NCI-H187 (cell line): ENCODE results near the gene ZNRF3.

Source experiments
- DNase-seq, 2 experiments: peaks; one replicate each; lab custom pipeline; 2025; lab: John Stamatoyannopoulos, UW

ZNRF3 gene

DNA sequence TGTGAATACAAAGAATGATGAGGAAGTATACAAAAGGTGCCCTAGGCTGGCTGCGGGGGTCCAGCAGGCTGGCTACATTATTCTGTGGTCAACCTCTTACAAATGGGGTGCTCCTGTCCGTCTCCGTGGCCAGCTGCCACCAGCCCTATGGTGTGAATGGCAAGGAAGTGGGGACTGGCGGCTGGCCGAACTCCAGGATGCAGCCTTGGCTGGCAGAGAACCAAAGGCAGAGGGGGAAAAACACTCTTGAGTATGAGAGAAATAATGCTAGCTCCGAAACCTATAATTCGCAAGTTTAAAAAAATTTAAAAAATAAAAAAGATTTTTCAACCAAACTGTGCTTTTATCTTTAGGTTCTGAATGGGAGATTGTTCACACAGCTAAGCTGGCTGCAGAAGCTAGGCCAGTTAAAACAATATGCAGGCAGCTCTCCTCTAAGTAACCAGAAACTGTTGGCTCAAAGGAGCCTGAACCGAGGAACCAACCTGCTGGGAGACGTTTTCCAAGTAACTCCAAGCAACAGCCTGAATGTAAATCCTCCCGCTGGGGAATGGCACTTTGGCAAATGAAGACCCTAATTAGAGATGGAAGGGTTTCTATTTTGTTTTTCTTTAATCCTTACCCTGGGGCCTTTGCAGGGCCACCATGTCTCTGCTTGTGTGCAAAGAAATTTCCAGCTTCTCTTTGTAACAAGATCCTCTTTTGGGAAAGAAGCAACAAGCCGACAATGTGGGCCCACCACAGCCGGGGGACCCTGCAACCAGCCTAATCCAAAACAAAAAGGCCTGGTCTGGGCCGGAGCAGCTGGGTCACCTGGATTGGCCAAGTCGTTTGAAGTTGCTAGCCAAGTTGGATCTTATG lies 128.1 kb downstream of the ZNRF3 start:
- no peak for DNase-seq

DNA sequence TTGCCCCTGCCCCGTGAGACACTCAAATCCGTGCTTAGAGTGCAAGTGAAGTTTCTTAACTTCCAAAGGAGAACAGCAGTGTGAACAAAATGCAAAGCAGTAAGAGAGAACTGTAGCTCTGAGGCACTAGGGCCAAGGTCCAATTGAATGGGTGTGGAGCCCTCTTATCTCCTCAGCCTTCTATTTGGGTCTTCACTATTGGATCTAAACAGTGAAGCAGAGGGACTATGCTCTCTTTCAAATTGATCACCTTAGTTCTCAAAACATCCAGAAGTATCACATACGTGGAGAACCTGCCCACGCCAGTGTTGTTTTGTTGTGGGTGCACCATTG lies 128.7 kb downstream of the ZNRF3 start:
- no peak for DNase-seq

DNA sequence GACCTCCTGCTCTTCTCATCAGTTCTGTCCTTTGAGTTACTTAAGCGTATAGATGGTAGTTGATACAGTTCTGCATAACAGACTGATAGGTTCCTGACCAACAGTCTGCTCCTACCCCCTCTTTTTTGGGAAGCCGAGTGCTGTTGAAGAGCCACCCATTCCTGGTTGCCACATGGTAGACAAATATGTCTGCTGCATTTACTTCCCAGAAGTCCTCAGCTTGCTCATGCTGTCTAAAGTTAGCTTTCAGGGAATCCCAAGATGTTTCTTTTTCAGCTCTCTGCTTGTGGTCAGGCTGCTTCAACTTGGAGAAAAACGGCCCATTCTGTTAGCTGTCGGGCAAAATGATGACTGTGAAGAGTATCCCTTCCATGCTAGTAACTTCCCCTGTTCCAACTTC lies 129.6 kb downstream of the ZNRF3 start:
- no peak for DNase-seq

DNA sequence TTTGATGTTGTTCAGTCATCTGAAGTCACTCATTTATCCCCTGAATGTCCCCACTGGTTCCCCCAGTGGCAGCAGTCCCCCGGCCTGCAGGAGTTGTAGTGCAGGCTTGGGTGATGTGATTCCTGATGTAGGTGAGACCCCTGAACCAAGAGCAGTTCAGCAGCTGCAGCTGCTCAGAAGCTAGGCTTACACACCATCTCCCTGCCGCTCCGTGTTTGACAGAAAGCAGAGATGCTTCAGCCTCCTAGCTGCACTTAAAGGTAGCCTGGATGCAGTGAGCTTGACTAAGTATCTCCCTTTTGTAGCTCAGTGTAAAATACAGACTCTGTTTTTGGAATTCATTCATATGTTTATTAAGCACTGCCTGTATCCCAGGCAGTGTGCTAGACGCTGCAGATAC lies 130.9 kb downstream of the ZNRF3 start:
- no peak for DNase-seq

DNA sequence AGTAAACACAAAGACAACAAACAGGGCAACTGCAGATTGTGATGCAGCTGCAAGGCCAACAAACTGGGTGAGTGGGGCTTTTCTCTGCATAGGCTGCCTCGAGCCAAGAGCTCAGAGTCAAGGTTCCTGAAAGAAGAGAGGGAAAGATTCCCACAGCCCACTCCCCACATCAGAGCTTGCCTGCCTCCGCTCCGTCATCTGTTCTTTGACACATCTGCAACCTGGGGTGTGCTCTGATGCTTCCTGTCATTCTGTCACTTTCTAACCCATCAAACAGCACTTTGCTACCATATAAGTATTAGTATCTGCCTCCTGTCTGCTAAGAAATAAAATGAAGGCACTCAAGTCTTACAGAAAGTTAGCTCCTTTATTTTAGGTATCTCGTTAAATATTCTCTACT lies 131.4 kb downstream of the ZNRF3 start:
- no peak for DNase-seq

DNA sequence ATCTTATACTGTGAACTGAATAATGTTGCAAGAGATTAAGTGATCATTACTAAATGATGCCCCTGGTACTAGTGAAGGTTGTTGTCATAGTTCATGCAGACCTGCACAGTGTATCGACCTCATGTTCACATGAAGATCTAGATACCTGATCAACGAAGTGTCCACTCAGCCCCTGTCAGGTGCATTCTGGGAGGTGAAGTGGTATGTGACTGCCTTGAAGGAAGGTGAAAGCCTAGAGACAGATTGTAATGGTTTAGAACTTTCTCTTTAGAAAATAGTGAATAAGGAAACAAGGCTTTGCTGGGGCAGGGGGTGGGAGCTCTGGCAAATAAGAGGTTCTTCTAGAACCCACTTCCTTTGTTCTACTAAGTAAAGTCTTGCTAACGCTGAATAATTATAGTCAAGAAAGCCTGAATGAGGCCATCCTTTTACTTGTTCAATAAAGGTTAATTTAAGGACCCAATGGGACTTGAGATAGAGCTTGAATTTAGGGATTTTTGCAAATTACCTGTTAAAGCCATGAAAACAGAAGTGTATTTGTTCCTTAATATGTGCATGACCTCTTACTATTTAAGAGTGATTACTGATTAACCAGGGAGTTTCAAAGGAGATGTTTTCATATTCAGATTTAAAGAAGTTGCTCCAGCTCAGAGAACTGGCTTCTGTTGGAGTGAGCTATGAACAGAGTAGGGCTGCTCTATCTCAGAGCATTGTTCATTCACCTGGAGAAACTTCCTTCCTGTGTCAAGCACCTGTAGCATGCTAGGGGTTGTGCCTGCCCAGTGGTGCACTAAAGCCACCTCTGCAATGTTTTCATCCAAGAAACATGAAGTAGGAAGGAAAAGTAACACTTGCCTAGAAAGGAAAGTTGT lies 132.9 kb downstream of the ZNRF3 start:
- no peak for DNase-seq

DNA sequence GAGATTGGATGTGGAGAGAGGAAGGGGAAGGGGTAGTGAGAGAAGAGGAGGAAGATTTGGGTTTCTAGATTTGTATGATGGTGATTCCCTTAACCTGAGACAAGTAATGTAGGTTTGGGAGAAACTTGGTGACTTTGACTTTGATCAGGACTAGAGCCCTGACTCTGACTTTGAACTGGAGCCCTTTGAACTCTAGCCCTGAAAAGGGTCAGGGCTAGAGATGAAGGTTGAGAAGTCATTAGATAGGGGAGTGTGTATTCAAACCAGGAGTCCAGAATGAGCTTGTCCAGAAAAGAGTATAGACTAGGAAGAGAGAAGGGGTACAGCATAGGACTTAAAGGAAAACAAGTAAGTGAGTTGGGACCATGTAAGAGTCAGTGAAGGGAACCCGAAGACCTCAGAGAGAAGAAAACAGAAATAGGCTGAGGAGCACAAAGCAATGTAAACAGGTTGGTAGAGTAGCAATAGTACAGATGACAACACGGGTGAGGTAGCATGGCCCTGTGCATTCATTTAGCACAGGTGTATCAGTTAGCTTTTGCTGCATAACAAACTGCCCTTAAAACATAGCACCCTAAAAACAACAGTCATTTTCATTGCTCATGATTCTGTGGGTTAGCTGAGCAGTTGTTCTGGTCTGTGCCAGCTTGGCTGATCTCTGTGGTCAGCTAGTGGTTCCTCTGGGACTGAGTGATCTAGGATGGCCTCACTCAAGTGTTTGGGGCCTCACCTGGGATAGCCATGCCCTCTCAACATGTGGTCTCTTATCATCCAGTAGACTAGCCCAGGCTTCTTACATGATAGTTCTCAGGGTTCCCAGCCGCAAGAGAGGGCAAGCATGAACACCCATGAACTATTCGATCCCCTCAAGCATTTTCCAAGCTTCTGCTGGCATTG lies 135.2 kb downstream of the ZNRF3 start:
- DNase-seq, result no peak

DNA sequence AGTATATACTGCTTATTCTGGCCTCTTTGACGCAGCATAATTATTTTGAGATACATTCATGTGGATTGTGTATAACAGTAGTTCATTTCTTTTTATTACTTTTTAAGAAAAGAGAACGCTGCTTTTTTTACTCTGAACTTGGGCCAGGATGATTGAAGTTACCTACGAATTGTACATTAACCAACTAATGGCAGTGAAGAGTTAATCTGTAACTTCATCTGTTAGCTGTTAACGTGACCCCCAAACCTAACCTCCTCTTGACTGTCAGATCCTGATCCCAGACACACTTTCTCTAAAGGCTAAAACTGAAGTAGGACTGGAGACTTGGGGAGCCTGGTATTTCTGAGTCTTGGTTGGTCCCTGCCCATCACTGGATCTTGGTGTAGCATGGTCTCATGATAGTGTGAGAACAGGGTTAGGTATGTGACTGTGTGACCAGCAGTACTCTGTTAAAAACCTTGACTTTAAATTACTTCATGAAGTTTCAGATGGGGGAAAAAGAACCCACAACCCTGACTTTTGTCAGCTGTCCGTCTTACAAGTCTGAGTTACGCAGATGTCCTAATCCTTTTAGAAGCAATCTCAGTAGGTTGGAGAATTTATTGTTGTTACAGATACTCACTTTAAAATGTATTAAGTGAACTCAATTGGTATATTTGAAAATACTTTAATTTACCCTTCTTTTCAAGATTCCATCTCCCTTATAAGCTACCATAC lies 138.9 kb downstream of the ZNRF3 start:
- no peak for DNase-seq

DNA sequence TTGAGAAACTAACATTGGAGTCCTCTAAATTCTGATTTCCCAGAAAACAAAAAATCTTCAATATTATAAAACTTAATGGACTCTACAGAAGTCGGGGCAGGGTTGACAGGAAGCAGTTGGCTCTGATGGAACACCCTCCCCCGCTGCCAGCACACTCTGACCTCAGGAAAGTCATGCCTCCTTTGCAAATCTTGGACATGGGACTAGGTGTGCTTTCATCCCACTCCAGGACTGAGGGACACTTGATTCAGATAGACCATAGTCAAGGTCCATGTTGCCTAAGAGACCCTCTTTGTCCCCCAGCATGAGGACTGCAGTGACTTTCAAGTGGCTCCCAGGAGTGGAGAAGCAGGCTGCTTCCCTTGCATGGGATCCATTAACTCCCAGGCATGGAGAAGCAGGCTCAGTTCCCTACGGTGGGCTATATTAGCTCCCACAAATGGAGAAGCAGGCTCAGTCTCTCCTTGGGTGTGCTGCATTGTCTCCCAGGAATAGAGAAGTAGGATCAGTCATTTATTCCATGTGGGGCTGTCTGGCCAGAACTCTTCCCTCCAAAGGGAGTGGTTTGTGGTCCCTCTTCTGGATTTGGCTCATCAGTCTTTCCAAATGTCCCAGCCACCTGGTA lies 139.9 kb downstream of the ZNRF3 start:
- DNase-seq, result no peak

DNA sequence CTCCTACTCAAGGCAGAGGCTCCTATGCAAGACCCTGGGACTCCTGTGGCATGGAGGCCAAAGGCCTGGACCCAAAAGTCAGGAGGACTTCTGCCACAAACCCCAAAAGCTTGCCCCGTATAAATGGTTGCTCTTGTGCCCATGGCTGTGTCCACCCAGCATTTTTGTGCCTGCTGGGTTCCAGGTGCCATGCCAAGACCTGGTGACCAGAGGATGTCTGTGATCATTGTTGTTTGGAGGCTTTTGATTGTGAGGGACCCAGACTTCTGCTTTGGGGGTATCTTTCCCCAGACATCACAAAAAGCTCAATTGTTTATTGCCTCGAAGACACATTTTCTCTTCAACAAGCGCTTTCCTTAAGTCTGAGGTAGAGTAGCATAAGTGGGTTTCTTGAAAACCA lies 143.2 kb downstream of the ZNRF3 start:
- DNase-seq, result no peak

DNA sequence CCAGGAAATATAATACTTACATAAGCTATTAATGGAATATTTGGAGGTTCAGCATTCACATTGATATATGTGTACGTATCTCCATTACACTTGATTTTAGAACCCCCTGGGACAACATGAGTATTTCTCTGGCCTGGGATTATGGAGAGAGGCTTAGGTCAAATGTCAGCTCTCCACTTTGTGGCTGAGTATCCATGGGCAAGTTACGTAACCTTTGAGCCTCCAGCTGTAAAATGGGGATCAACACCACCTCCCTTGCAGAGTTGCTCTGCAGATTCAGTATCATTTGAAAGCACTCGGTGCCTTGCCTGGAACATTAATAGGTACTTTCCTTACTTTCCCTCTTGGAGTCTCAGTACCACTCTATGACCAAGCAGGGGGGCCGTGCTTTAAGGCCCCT lies 145.1 kb downstream of the ZNRF3 start:
- DNase-seq, result no peak

DNA sequence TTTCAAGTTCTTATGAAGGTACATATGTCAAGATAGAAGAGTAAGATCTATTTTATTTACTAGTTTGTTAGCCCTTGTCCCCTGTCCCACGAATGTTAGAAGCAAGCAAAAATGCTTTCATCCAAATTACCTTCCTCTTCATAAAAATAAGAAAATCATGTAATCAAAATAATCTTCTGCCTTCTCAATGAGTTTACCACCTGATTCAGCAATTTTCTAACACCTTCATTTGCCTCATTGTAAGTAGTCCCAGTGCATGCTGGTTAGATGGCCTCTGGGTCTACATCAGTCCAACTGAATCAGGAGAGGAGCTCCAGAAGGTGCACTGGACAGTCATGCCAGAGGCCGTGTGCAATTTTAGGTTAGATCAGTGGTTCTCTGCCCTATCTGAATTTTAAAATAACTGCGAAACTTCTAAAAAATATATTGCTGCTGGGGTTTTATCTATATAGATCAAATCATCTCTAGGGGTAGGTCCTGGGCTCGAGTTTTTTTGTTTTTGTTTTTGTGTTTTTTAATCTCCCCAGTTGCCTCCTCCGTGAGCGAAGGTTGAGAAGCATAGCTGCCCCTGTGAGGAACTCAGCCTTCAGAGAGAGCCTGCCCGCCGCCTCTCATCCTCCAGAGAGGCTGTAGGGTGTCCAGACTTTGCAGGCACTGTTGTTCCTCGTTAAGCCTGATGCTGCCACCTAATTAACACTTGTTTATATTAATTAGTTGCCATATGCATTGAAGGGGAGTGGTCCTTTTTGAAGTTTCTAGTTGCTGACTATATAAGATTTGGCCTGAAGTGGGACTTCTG lies 146.0 kb downstream of the ZNRF3 start:
- DNase-seq, result no peak

DNA sequence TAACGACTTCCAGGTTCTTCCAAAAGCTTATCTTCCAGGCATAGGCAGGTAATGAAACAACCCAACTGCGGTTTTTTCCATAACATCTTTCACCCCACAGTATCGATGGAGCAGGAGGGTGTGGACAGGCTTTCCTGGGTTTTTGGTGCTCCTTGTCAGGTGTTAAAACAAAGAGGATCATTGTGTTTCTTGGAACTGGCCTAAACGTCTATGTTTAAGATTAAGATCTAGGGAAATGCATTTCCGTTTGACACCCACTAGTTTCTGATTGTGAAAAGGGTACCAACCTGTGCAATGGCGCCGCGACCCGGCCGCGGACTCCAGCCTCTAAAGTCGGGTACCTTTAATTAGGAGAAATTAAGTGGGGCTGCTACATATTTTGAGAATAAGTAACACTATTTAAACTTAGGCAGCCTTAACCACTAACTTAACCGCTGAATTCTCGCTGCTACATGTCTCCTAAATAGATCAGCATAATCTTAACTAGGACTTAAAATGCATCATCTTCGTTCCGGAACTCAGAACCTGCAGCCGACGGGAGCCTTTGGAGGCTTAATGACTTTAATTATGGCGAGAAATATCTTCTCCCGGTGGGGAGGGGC lies 146.7 kb downstream of the ZNRF3 start:
- DNase-seq, result no peak

DNA sequence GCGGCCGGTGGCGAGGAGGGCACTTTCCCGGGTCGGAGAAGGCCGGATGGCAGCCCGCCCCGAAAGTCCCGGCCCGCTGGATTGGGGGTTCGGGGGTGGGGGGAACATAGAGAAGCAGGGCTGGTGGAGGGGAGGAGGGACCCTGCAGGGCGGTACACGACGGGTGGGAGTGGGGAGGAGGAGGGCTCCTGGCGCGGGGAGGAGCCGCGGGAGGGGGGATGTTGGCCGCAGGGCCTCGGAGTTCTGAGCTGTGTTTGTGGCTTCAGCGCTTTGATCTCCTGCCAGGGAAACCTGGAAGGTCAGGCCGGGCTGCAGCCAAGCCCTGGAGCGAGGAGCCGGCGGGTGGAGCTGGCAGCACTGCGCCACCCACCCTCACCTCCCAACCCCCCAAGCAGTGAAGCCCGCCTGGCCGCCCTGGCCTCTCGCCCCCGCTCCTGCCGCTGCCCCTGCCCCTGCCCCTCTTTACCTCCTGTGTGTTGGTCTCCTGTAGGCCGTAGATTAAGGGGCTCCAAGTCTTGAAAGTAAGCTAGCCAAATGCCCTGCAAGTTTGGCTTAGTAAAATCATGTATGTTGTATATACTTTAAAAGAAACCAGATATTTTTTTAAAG lies 147.3 kb downstream of the ZNRF3 start:
- no peak for DNase-seq

DNA sequence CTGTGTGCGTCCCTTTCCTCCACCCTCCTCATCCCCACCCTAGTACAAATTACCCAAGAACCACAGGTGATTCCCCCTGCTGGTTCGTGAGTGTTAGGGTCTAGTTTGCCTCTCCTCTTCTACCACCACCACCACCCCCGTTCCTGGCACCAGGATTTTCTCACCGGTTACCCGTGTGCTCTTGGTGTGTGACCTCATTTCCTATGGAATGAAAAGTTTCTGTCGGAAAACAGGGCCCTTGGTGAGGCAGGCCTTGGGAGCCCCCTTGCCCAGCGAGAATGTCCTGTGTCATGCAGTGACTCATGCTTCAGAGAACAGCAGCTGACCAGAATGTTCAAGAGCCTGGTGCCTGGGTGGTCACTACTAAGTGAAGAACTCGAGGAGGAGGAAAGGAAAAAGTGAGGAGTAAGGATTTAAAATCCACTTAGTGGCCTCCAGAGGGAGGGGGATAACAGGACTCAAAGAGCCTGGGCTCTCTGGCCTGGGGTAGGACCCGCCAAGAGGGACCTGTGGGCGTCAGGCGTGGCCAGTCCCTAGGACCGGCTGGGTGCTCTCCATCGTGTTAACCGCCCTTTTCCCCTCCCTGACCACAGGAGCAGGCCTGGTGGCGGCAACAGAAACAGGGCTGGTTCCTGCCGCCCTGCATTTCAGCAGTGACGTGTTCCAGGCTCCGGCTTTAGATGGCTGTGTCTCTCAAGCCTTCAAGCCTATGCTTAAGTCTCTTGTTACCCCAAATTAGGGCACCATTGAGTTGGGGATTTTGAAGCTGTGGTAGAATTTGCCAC lies 148.0 kb downstream of the ZNRF3 start:
- no peak for DNase-seq

DNA sequence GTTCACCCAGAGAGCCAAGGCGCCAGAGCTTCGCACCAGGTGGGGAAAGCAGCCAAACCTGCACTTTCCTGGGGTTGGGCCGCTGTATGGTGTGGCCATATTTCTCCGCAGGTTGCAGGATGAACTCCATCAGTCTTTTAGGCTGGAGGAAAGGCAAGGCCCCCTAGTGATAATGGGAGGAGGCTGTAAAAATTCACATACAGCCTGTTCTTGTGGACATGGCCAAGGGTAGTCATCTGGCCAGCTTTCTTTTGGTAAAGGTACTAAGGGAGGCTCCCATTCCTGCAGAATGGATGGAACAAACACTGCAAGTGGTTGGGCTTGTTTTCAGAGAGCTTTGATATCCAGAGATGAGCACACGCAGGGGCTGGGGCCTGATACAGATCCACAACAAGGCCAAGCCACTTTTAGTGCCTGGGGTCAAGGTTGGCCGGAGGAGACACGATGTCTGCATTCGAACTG lies 148.7 kb downstream of the ZNRF3 start:
- no peak for DNase-seq

DNA sequence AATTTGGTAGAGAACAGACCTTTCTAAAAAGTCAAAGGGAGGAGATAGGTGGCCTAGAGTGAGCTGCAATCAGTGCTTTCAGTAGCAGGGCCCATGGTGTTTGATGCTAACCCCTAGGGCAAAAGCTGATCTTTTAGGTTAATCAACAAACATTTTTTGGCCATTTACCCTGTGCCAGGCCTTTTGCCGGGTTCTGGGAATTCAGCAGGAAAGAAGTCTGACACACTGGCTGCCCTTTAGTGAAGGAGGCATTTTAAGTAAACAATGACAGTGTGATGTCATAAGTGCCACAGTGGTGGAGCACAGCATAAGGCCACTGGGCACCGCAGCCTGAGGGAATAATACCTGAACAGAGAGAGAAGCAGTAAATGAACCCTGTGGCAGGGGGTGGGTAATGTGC lies 149.2 kb downstream of the ZNRF3 start:
- DNase-seq, result no peak

DNA sequence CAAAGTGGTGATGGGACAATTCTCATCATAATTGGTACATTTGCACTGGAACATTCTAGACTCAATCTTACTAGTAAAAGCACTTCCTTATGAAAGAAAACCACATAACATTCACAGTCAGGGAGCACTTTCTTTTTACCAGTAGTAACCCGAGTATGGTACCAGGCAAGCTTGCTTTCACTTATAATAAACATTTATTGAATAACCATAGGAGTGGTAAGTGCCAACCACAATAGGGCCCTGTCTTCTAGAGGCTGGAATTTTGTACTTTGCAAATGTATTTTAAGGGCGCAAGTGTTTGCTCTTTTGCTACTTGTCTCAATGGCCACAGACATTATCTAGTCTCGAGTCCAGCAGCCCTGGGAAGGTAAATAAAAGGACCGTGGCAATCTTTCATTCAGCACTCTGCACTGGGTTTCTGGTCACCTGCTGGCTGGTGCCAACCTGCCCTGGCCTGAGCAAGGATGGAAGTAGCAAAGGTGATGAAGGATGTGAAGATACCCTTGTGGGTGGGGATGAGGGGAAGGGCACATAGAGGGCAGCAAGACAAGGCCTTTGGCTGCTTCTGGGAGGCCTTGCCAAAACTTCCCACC lies 154.1 kb downstream of the ZNRF3 start:
- peak; percentile 27 to 63 for DNase-seq
